Measurements from ENCODE around the gene DUS1L. TPM values are rescaled to one million over a fixed set of nuclear protein-coding genes. Genes with fewer than 3 reads are reported as not detected.

The DUS1L gene
- polyA plus RNA-seq, 1 of the 3 experiments (the other 2 are of a cell fraction) = 163 TPM

GRCh38 chr17:82098939-82099763 lies 33.5 kb upstream of the DUS1L start (continued):
- TF ChIP-seq REST (IDR thresholded peaks at IDR 0.05; ENCODE audit: low read depth, low read length) (no peak), YY1 (IDR thresholded peaks at IDR 0.05; ENCODE audit: low read depth) (no peak), SIN3A (IDR thresholded peaks at IDR 0.05; ENCODE audit: borderline replicate concordance, low read depth, low read length) (0 out of 2 replicates have a peak, but pooled peaks have one; percentile 21), MXI1 (IDR thresholded peaks at IDR 0.05; ENCODE audit: low read depth, low read length) (peak; percentile 77), FOSL2 (IDR thresholded peaks at IDR 0.05; ENCODE audit: borderline replicate concordance, low read depth) (no peak), TEAD4 (IDR thresholded peaks at IDR 0.05; ENCODE audit: borderline replicate concordance, insufficient read depth) (no peak), FOXM1 (IDR thresholded peaks at IDR 0.05; ENCODE audit: low read depth) (no peak), CHD2 (IDR thresholded peaks at IDR 0.05; ENCODE audit: low read length, partially characterized antibody) (peak; percentile 3), RCOR1 (IDR thresholded peaks at IDR 0.05; ENCODE audit: low read length) (no peak)

- Histone ChIP-seq H3K9me3 (no peaks in the 10 kb centered on the region), H3K27me3 (ENCODE audit: insufficient read depth) (no peaks in the 10 kb centered on the region), H3K4me3 (ENCODE audit: low read depth in 2 of 2, low read length in 1 of 2) (peak within 1 kb of the TSS; percentile 86 to 94), H3K9me2 (no peaks in the 10 kb centered on the region), H4K20me1 (ENCODE audit: insufficient read depth) (peaks cover 23% of the 10 kb centered on the region), H3K4me2 (peak within 1 kb of the TSS; percentile 100), H3K4me1 (ENCODE audit: control insufficient read depth in 1 of 2, insufficient read depth in 2 of 2, low read depth in 1 of 2, low read length in 1 of 2) (peaks cover 21 to 55% of the 10 kb centered on the region in 2 experiments), H3K36me3 (replicated peaks in 1 of 2; ENCODE audit: control insufficient read depth in 1 of 2, insufficient read depth in 2 of 2, low read length in 1 of 2) (peaks cover 20 to 26% of the 10 kb centered on the region in 2 experiments), H3K27ac (ENCODE audit: low read depth in 2 of 2, low read length in 1 of 2) (peak within 1 kb of the TSS; percentile 79 to 99), H2AFZ (ENCODE audit: low read depth) (peak within 1 kb of the TSS; percentile 49; the same call in 1 of the 2 replicates), H3K9ac (peak within 1 kb of the TSS; percentile 88), H3K79me2 (ENCODE audit: insufficient read depth) (peaks cover 36% of the 10 kb centered on the region), H3F3A (replicated peaks; ENCODE audit: insufficient read depth) (peaks cover 12% of the 10 kb centered on the region)
- ChIA-PET CTCF (interaction anchor here (0.6 to 2.6 kb wide), 20 partner anchors 8 to 229 kb away, joined by 3 to 14 read pairs (median 4); partner anchors contain the start of genes CENPX, DCXR, GPS1 and LRRC45), POLR2A (interaction anchor here (0.5 to 2.0 kb wide), 20 partner anchors 8 to 229 kb away, joined by 3 to 19 read pairs (median 3); partner anchors contain the start of genes CENPX, DCXR, LRRC45 and RAC3)
- peak; percentile 100 for DNase-seq
- 6% methylated on average over 7 of the region's 124 CpGs for WGBS (ENCODE audit: low lambda C conversion rate)
- TF ChIP-seq IRF3 (IDR thresholded peaks at IDR 0.05; ENCODE audit: low read depth, low read length) = peak; percentile 79
- TF ChIP-seq POLR2AphosphoS5 (IDR thresholded peaks at IDR 0.05; ENCODE audit: low read depth, low read length) = peak; percentile 93; the same call in 1 of the 2 replicates
- peak in 1 of 2 experiments; percentile 22; a peak in 1 of 4 replicates for TF ChIP-seq EP300 (IDR thresholded peaks at IDR 0.05; ENCODE audit: borderline replicate concordance in 1 of 2, low read depth in 1 of 2, low read length in 1 of 2)
- peak; percentile 48 for TF ChIP-seq CTCF (IDR thresholded peaks at IDR 0.05)
- peak; percentile 99 for TF ChIP-seq MXI1 (IDR thresholded peaks at IDR 0.05; ENCODE audit: low read depth, low read length)
- TF ChIP-seq SMC3 (IDR thresholded peaks at IDR 0.05; ENCODE audit: low read depth, low read length) = 0 out of 2 replicates have a peak, but pooled peaks have one; percentile 33
- TF ChIP-seq FOXJ3 (CRISPR knock-in tag; IDR thresholded peaks at IDR 0.05) = no peak
- TF ChIP-seq MAX (IDR thresholded peaks at IDR 0.05; ENCODE audit: low read depth) = peak; percentile 87
- no peak for TF ChIP-seq USF2 (IDR thresholded peaks at IDR 0.05; ENCODE audit: borderline replicate concordance, low read depth, low read length)
- no peak; the same call in 1 of the 2 replicates for TF ChIP-seq TCF12 (IDR thresholded peaks at IDR 0.05)
- no peak for TF ChIP-seq ELF1 (IDR thresholded peaks at IDR 0.05)
- peak; percentile 94 for TF ChIP-seq RFX5 (IDR thresholded peaks at IDR 0.05; ENCODE audit: low read length)
- TF ChIP-seq NRF1 (IDR thresholded peaks at IDR 0.05; ENCODE audit: low read depth, low read length) = peak; percentile 72
Measured at GRCh38 chr17:82098169-82098938, 32.8 kb upstream of the DUS1L start, which contains the start of gene FASN. FASN (minus strand) TSS chr17:82098236; CDS start chr17:82096445, 1,791 bp downstream.
